Uterus (tissue), 4 donors: ENCODE measurements around the gene DBH. TPM values are rescaled to one million over a fixed set of nuclear protein-coding genes. Genes with fewer than 3 reads are reported as not detected.

Experiments used
- DNase-seq, 2 donors: peaks; one replicate each; pipeline ENCODE4 v3.0.0-alpha.2; 2019 to 2020
- H3K27ac ChIP-seq, 2 donors: fragments of 200-600 bp; sonication (generic); 1 replicate in 1 of 2; 2 replicates in 1 of 2; pipeline ENCODE4 v1.5.1; 2016 to 2018
- H3K27me3 ChIP-seq, 2 donors: fragments of 200-600 bp; sonication (generic); one replicate each; pipeline ENCODE4 v1.5.1; 2018 to 2019; ENCODE audit warnings: control low read depth in 1 of 2
- H3K36me3 ChIP-seq, 2 donors: fragments of 200-600 bp; sonication (generic); one replicate each; pipeline ENCODE4 v1.5.1; 2019; ENCODE audit warnings: control low read depth in 1 of 2
- H3K4me1 ChIP-seq, 2 donors: fragments of 200-600 bp; sonication (generic); one replicate each; pipeline ENCODE4 v1.5.1; 2018 to 2019; ENCODE audit warnings: control low read depth in 1 of 2
- H3K4me3 ChIP-seq, 2 donors: fragments of 200-600 bp; sonication (generic); 1 replicate in 1 of 2; 2 replicates in 1 of 2; pipeline ENCODE4 v1.5.1; 2018 to 2019; ENCODE audit warnings: mild to moderate bottlenecking in 1 of 2
- H3K9me3 ChIP-seq, 2 donors: fragments of 200-600 bp; sonication (generic); one replicate each; pipeline ENCODE4 v1.5.1; 2019; ENCODE audit warnings: control low read depth in 1 of 2
- CTCF ChIP-seq, 4 experiments: fragments of 200-600 bp in 2 of 4; fragments of 450-650 bp in 2 of 4; sonication (generic) in 2 of 4; IDR thresholded peaks; one replicate each; pipeline ENCODE4 v1.5.1; 2016 to 2019; ENCODE audit warnings: antibody characterized with exemption in 4 of 4, mild to moderate bottlenecking in 2 of 4, moderate library complexity in 1 of 4
- POLR2A ChIP-seq, 2 donors: fragments of 450-650 bp; IDR thresholded peaks; one replicate each; pipeline ENCODE4 v1.6.1; 2016; ENCODE audit warnings: antibody characterized with exemption in 2 of 2, mild to moderate bottlenecking in 1 of 2, moderate library complexity in 1 of 2
- intact Hi-C: fragments of 100-400 bp; cut with DNase I; formaldehyde crosslinking; loops from one replicate; pipeline ENCODE4 v1.15.1; 2023; ENCODE audit warnings: low total_unique reads
- total RNA-seq, 4 donors: library from RNA; depleted of rRNA in 3 of 4; stranded (reverse); fragments of >200 nt in 3 of 4; gene quantifications; one replicate each; pipeline versions ENCODE4 v1.1.0 to v1.2.4, GENCODE V29; 2014 to 2023
- donor health status: DM: yes; HTN: yes; CAD: no.

DBH gene
- total RNA-seq, 4 donors from 2014 or later: 1.3 TPM; not detected in 3

DNA sequence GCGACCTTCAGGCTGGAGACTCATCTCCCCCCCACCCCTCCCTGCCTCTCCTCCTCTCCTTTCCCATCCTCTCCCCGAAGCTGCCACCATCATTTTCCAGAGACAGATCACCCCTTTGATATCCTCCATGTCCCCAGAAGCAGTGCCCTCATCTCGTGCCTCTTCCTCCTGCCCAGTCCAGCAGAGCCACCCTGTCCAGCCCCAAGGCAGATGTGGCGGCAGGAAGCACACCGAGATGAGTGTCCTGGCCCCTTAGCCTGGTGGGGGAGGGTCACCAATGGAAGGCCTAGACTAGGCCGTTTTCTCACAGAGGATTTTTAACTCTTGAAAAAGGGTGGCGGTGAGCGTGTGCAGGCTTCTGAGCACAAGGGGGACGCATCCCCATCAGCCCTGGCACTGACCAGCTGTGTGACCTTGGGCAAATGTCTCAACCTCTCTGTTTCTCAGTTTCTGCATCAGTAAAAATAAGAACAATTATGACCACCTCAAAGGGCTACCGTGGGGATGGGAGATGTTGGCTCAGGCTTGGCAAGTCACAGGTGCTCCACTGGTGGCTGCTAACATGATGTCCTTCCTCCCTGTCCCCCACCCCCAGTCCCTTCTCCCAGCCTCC is 53.1 kb downstream of the DBH start:
- no peaks in the 10 kb centered on the region for H3K36me3 ChIP-seq
- H3K9me3 ChIP-seq: no peaks in the 10 kb centered on the region
- no peaks in the 10 kb centered on the region for H3K4me1 ChIP-seq
- H3K27me3 ChIP-seq: no peaks in the 10 kb centered on the region
- H3K27ac ChIP-seq: no peak overlapping the region
- H3K4me3 ChIP-seq: no peak overlapping the region
- intact Hi-C loops: no loop called here
- no peak for DNase-seq
- TF ChIP-seq CTCF (IDR thresholded peaks at IDR 0.05) (no peak), POLR2A (IDR thresholded peaks at IDR 0.05) (no peak)

GRCh38 chr9:133690081-133690561 is 54.0 kb downstream of the DBH start:
- no peak overlapping the region for H3K4me3 ChIP-seq
- no peaks in the 10 kb centered on the region for H3K4me1 ChIP-seq
- H3K9me3 ChIP-seq: no peaks in the 10 kb centered on the region
- H3K27me3 ChIP-seq: no peaks in the 10 kb centered on the region
- no peak overlapping the region for H3K27ac ChIP-seq
- no peak for DNase-seq
- no peak for TF ChIP-seq CTCF (IDR thresholded peaks at IDR 0.05)
- TF ChIP-seq POLR2A (IDR thresholded peaks at IDR 0.05): no peak
- H3K36me3 ChIP-seq: no peaks in the 10 kb centered on the region
- intact Hi-C loops: no loop called here

- H3K36me3 ChIP-seq: no peaks in the 10 kb centered on the region
- no peak overlapping the region for H3K4me3 ChIP-seq
- DNase-seq: no peak
- intact Hi-C loops: no loop called here
- H3K27ac ChIP-seq: no peak overlapping the region
- no peaks in the 10 kb centered on the region for H3K27me3 ChIP-seq
- no peaks in the 10 kb centered on the region for H3K9me3 ChIP-seq
- H3K4me1 ChIP-seq: no peaks in the 10 kb centered on the region
- TF ChIP-seq CTCF (IDR thresholded peaks at IDR 0.05): no peak
- no peak for TF ChIP-seq POLR2A (IDR thresholded peaks at IDR 0.05)
Observed at GRCh38 chr9:133691191-133691590, 55.0 kb downstream of the DBH start.

DNA sequence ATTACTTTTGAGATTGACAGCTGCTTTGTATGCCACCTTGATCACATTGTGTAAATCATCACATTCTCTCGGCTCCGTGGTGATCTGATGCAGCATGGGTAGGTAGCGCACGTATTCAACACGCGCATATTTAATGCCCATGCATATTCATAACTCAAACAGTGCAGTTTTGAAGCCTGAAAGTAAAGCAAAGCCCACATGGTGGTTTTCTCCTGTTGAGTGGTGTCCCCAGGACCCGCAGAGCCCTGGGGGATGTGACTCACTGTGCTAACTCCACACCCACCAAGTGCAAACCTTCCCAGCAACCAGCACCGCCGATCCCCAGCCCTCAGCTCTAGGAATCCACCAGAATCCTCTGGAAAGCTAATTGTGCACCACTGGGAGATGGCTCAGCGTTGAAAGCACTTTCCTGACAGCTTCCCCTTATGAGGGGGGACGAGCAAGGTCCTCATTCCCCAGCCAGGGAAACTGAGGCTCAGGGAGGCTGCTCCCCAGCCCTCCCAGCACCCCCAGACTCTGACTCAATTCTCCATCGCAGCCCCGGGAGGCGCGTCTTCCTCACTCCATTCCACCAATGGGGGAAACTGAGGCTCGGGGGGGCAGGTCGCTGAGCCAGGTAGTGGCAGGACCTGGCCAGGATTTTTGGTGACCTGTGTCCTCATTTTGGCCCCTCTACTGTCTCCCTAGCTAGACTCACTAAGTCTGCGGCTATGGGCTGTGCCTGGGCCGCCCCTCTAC is 55.6 kb downstream of the DBH start:
- Histone ChIP-seq H3K27me3 (no peaks in the 10 kb centered on the region), H3K27ac (no peak overlapping the region), H3K4me3 (no peak overlapping the region), H3K4me1 (no peaks in the 10 kb centered on the region), H3K9me3 (no peaks in the 10 kb centered on the region), H3K36me3 (no peaks in the 10 kb centered on the region)
- no peak for DNase-seq
- intact Hi-C loops: no loop called here
- TF ChIP-seq POLR2A (IDR thresholded peaks at IDR 0.05) (no peak), CTCF (IDR thresholded peaks at IDR 0.05) (no peak)

DNA sequence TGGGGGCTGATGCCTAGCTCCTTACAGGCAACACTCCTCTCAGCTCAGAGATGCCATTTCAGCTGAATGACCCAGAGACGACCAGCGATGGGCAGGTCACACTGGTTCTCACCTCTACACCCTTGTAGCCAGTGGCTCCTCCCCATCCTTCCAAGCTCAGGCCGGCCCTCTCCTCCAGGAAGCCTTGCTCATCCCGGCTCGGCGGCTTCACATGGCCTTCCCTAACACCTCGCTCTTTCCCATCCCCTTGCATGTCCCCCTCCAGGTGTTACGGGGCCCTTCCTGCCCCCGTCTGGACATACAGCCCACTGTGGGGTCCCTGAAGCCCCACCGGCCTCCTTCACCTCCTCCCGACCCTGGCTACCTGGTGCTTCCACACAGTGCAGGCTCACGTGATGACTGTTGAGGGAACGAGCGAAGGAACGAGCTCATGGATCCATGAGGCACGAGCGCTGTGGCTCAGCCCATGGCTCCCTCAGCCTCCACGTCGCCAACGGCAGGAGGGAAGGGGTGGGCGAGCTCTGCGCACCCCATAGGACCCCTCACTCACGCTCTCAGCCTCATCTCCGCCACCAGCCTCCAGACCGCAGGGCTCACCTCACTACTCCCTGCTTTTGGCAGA is 56.3 kb downstream of the DBH start:
- no peak for TF ChIP-seq POLR2A (IDR thresholded peaks at IDR 0.05)
- no peak for TF ChIP-seq CTCF (IDR thresholded peaks at IDR 0.05)
- DNase-seq: no peak

More for the DNA sequence above, 56.3 kb downstream of the DBH start:
- Histone ChIP-seq H3K4me3 (no peak overlapping the region), H3K36me3 (no peaks in the 10 kb centered on the region), H3K4me1 (no peaks in the 10 kb centered on the region), H3K27me3 (no peaks in the 10 kb centered on the region), H3K27ac (no peak overlapping the region), H3K9me3 (no peaks in the 10 kb centered on the region)
- intact Hi-C loops: no loop called here
